ENCODE measurements around the gene PIK3CB.
"Not testable (repeated sequence)": the region's sequence is repeated elsewhere in the genome, so short reads cannot be mapped to it uniquely, and the experiment has no call there.

The PIK3CB gene

DNA sequence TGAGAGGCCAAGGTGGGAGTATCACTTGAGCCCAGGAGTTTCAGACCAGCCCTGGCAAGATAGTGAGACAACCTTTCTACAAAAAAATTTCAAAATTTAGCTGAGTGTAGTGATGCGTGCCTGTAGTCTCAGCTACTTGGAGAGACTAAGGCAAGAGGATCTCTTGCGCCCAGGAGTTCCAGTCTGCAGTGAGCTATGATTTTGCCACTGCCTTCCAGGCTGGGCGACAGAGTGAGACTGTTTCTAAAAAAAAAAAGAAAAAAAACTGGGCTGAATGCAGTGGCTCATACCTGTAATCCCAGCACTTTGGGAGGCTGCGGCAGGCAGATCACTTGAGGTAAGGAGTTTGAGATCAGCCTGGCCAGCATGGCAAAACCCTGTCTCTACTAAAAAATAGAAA is 14.0 kb upstream of the PIK3CB start:
- DNase-seq = no peak

DNA sequence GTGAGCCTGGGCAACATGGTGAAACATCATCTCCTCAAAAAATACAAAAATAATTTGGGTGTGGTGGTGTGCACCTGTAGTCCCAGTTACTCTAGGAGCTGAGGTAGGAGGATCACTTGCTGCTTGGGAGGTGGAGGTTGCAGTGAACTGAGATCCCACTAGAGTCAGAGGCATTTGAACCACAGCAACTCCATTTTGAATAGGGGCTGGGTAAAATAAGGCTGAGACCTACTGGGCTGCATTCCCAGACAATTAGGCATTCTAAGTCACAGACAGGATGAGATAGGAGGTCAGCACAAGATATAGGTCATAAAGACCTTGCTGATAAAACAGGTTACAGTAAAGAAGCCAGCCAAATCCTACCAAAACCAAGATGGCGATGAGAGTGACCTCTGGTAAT is 12.1 kb upstream of the PIK3CB start:
- not testable (repeated sequence) for DNase-seq

DNA sequence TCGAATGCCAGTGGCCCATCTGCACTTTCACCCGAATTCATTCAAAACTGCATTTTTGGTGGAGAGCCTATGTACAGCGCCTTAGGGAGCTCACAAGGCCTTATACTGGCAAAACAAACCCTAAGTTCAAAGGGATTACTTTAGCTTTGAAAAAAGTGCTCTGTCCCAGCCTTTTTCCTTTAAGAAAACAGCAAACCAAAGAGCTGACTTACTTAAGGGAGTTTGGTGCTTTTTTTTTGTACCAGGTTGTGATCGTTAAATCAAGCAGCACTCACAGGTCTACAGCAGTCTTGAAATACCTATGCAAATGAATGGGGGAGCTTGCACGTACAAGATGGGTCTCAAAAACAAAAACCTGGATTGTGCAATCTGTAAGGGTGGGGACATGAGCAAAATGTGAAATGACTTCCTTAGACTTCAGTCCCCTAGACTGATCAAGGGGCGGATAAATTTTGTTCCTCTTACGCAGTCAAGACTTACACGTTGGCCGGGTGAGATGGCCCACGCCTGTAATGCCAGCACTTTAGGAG is 11.6 kb upstream of the PIK3CB start:
- no peak for DNase-seq

DNA sequence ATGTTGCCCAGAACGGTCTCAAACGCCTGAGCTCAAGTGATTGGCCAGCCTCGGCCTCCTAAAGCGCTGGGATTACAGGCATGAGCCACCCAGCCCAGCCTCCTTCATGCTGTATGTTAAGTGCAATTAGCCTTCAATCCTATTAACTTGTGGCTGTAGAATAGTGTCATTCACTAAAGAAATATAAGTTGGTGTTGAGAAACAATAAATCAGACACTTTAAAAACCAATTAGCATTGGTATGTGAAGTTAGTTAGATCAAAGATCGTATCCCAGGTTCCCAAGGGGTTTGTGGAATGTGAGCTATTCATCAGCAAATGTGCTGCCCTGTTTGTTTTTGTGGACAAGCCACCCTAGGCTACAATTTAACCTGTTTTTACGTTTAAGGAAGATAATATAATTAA is 11.0 kb upstream of the PIK3CB start:
- DNase-seq = no peak

DNA sequence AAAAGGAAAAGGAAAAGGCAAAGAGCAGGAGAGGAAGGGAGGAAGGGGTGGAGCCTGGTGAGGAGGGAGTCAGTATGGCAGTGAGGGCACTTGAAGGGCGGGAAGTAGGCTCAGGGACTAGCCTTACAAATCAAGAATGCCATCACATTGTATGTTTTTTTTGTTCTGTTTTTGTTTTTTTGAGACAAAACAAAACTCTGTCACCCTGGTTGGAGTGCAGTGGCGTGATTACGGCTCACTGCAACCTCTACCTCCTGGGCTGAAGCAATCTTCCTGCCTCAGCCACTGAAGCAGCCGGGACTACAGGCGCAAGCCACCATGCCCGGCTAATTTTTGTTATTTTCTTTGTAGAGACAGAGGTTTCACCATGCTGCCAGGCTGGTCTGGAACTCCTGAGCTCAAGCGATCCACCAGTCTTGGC is 10.5 kb upstream of the PIK3CB start:
- no peak for DNase-seq

- no peak for DNase-seq
These were observed 7.9 kb upstream of the PIK3CB start for GRCh38 chr3:138842483-138843188.

DNA sequence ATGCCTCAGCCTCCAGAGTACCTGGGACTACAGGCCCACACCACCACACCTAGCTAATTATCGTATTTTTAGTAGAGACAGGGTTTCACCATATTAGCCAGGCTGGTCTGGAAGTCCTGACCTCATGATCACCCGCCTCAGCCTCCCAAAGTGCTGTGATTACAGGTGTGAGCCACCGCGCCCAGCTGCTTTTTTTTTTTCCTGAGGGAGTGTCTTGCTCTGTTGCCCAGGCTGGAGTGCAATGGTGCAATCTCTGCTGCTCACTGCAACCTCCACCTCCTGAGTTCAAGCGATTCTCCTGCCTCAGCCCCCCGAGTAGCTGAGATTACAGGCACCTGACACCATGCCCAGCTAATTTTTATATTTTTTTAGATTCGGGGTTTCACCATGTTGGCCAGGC is 3.7 kb upstream of the PIK3CB start:
- DNase-seq = not testable (repeated sequence)

DNA sequence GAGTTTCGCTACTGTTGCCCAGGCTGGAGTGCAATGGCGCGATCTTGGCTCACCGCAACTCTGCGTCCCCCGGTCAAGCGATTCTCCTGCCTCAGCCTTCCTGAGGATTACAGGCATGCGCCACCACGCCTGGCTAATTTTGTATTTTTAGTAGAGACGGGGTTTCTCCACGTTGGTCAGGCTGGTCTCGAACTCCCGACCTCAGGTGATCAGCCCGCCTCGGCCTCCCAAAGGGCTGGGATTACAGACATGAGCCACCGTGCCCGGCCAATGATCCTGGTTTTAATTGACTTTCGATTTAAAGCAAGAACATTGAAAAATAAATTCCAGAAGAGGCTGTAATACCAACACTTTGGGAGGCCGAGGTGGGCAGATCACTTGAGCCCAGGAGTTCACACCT is 1.1 kb upstream of the PIK3CB start:
- not testable (repeated sequence) for DNase-seq

DNA sequence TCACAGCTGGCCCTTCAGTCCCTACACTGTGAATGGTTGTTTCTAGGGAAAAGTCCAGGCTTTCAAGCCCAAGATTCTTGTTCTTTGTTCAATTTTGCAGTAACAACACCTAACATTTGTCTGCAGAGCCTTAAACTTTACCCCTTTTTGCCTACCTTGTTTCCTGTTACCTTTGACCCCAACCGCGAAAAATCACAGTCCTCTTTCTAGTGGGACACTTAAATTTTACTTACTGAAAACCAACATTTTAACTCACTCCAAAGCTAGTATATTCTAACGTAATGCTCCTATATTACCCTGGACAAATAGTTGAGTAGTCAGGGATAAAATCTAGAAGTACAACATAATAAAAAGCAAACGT is 649 bp upstream of the PIK3CB start:
- DNase-seq = no peak

DNA sequence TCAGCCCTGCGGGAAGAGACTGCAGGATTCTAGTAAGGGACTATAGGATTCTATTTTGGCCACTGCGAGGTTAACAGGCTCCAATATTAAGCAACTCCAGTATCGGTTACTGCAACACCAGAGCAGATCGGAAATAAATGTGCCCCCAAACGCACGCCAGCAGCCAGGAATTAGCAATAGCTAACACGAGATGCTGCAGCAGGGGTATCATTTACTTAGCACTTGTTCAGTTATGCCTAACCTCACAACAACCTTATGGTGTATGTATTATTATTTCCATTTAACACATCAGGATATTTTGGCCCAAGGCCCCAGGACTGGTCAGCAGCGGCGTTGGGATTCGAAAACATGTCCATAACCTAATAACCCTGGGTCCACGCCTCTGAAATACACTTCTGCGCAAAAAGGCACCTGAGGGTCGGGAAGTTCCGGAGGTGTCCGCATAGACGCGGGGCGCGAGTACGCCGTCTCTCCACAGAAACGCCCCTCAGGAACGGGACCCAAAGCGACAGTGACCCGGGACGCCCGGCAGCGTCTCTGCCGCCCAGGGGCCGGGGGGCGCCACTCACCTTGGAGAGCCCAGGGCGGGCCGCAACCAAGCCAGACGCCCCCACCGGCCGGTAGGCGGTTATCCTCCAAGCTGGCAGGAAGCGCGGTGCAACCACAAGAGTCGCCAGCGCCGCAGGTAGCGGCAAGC is 681 bp downstream of the PIK3CB start:
- DNase-seq = peak in 47 of 56 donors; percentile 3 to 76 (median 56)

GRCh38 chr3:138832473-138833057 is 2.2 kb downstream of the PIK3CB start:
- not testable (repeated sequence) for DNase-seq

DNA sequence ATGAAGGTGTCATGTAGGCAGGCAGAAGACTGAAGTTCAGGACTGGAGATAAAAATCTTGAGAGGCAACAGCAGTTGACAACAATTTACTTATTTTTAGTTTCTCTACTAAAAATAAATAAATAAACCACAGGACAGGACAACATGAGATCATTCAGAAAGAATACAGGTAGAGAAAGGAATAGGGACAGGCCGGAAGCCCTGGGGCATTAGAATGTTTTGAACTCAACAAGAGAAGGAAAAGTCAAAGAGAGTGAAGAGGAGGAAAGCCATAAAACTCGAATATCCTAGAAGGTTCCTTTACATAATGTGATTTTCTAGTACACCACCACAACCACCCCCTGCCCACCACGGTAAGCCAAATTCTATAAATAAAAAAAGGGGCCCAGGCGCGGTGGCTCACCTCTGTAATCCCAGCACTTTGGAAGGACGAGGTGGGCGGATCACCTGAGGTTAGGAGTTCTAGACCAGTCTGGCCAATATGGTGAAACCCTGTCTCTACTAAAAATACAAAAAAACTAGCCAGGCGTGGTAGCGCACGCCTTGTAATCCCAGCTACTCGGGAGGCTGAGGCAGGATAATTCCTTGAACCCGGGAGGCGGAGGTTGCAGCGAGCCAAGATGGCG is 4.7 kb downstream of the PIK3CB start:
- DNase-seq = no peak

GRCh38 chr3:138829097-138829496 is 5.6 kb downstream of the PIK3CB start:
- no peak for DNase-seq

GRCh38 chr3:138827222-138827621 is 7.5 kb downstream of the PIK3CB start:
- no peak for DNase-seq

GRCh38 chr3:138825336-138825735 is 9.4 kb downstream of the PIK3CB start:
- DNase-seq = no peak

- DNase-seq = no peak
These were observed 10.6 kb downstream of the PIK3CB start for GRCh38 chr3:138824114-138824506.

DNA sequence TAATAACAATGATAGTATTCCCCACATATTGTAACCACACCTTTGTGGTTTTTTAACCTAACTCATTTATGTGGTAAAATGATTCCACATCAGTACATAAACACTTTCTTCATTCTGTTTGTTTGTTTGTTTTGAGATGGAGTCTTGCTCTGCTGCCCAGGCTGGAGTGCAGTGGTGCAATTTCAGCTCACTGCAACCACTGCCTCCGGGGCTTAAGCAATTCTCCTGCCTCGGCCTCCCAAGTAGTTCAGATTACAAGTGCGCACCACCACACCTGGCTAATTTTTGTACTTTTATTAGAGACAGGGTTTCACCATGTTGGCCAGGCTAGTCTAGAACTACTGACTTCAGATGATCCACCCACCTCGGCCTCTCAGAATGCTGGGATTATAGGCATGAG is 14.3 kb downstream of the PIK3CB start:
- not testable (repeated sequence) for DNase-seq

DNA sequence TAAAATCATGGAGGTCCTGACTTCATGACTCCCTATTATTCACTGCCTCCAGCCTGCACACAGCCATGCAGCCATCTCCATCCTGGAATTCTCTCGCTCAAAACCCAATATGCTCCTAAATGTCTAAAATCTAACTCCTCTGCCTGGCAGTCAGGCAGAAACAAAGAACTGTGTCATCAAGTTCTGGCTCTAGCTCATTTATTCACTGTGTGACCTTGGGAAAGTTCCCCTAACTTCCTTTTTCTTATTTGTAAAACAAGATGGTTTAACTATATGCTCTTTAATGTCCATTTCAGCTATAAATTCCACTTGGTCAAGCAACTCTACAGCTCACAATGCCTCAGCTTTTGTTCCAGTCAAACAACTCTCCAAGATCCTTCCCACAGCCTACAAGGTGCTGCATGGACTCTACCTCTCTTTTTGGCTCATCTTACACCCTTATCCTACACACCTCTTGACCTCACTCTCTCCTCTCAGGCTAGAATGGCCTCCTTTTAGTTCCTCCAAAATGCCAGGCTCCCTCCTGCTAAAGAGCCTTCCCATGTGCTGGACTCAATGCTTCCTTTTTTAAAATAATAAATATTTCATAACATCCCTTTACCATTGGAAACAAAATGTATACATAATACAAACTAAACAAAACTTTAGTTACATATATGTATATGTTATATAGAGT is 16.4 kb downstream of the PIK3CB start:
- no peak for DNase-seq

DNA sequence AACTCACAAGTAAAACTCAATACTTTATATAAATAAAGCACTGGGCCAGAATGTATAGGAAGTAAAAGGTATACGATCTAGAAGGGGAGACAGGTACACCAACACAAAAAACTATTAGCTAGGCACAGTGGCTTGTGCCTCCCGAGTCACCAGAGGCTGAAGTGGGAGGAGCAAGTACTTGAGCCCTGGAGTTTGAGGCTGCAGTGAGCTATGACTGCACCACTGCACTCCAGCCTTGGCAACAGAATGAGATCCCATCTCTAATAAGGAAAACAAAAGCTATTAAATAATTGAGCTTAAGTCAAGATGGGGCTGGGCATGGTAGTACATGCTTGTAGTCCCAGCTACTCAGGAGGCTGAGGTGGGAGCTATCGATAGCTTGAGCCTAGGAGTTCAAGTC is 17.0 kb downstream of the PIK3CB start:
- no peak for DNase-seq

- no peak for DNase-seq
These were observed 21.9 kb downstream of the PIK3CB start for GRCh38 chr3:138812806-138813205.

- DNase-seq = no peak
These were observed 25.1 kb downstream of the PIK3CB start for GRCh38 chr3:138809500-138810256.
